IMR-90 (cell line): ENCODE results near the gene AIMP1. TPM values are rescaled to one million over a fixed set of nuclear protein-coding genes. Genes with fewer than 3 reads are reported as not detected.
A peak's percentile ranks its signal among the peaks of the same experiment; 100 is the strongest.

ENCODE experiments used
- ATAC-seq: fragments of 200-7000 bp; cut with Tn5 transposase; 2 replicates; pipeline ENCODE4 v1.9.1; 2020; ENCODE audit warnings: low read depth, mild to moderate bottlenecking, moderate library complexity
- BruUV-seq: library from RNA; stranded (reverse); fragments of 400-500 nt; replicated peaks from 2 replicates; lab custom pipeline; 2021; lab: Mats Ljungman, UMichigan
- CTCF ChIA-PET: fragments of 300-600 bp; formaldehyde crosslinking; extraction: SDS; loops from one replicate; lab custom pipeline; 2021; ENCODE audit warnings: antibody characterized with exemption; lab: Yijun Ruan, JAX
- POLR2A ChIA-PET: fragments of 300-600 bp; sonication (Branson Sonifier 250); formaldehyde crosslinking; loops from one replicate; lab custom pipeline; 2022; ENCODE audit warnings: antibody characterized with exemption; ENCODE audit not compliant: unreplicated experiment; lab: Charles Lee
- DNase-seq: peaks from one replicate; pipeline ENCODE4 v3.0.0; 2013
- H2AFZ ChIP-seq: replicated peaks from 2 replicates; pipeline ENCODE3; 2013; ENCODE audit warnings: low read length, mild to moderate bottlenecking; ENCODE audit not compliant: poor library complexity
- H2AK5ac ChIP-seq: 2 replicates; pipeline ENCODE4 v1.6.1; 2013; ENCODE audit warnings: low read depth, low read length, inconsistent platforms
- H2AK9ac ChIP-seq: replicated peaks from 2 replicates; pipeline ENCODE3; 2013; ENCODE audit warnings: mild to moderate bottlenecking, low read depth, low read length, moderate library complexity; ENCODE audit not compliant: poor library complexity
- H2BK120ac ChIP-seq: 2 replicates; pipeline ENCODE4 v1.6.1; 2013; ENCODE audit warnings: low read depth, low read length, inconsistent platforms
- H2BK15ac ChIP-seq: 3 replicates; pipeline ENCODE4 v1.6.1; 2013; ENCODE audit warnings: low read depth, low read length, inconsistent platforms
- H2BK20ac ChIP-seq: 2 replicates; pipeline ENCODE4 v1.6.1; 2013; ENCODE audit warnings: low read depth, mild to moderate bottlenecking, inconsistent platforms, low read length, moderate library complexity
- H2BK5ac ChIP-seq: 2 replicates; pipeline ENCODE4 v1.6.1; 2013; ENCODE audit warnings: mild to moderate bottlenecking, low read depth, low read length, inconsistent platforms; ENCODE audit not compliant: poor library complexity, severe bottlenecking
- H3K14ac ChIP-seq: replicated peaks from 2 replicates; pipeline ENCODE4 v1.6.1; 2013; ENCODE audit warnings: low read depth, low read length, inconsistent platforms
- H3K18ac ChIP-seq: 2 replicates; pipeline ENCODE4 v1.6.1; 2013; ENCODE audit warnings: low read depth, low read length, control low read depth
- H3K23ac ChIP-seq: 2 replicates; pipeline ENCODE4 v1.6.1; 2013; ENCODE audit warnings: low read depth, low read length, inconsistent platforms
- H3K27ac ChIP-seq: 2 replicates; pipeline ENCODE4 v1.5.1; 2013; ENCODE audit warnings: mild to moderate bottlenecking, control low read depth, low read length; ENCODE audit not compliant: insufficient read depth
- H3K27me3 ChIP-seq: 2 replicates; pipeline ENCODE4 v1.6.1; 2013; ENCODE audit warnings: low read length; ENCODE audit not compliant: control insufficient read depth, insufficient read depth
- H3K36me3 ChIP-seq: 2 replicates; pipeline ENCODE4 v1.6.1; 2013; ENCODE audit warnings: low read length, mixed read lengths; ENCODE audit not compliant: control insufficient read depth, insufficient read depth
- H3K4ac ChIP-seq: 2 replicates; pipeline ENCODE4 v1.6.1; 2013; ENCODE audit warnings: low read depth, low read length, inconsistent platforms
- H3K4me1 ChIP-seq: 2 replicates; pipeline ENCODE4 v1.6.1; 2013; ENCODE audit warnings: low read length, mixed read lengths; ENCODE audit not compliant: control insufficient read depth, insufficient read depth
- H3K4me2 ChIP-seq: 2 replicates; pipeline ENCODE4 v1.6.1; 2013; ENCODE audit warnings: low read depth, mild to moderate bottlenecking, control low read depth, low read length, moderate library complexity
- H3K4me3 ChIP-seq: 2 replicates; pipeline ENCODE4 v1.5.1; 2013; ENCODE audit warnings: low read depth, mild to moderate bottlenecking, control low read depth, low read length, moderate library complexity; ENCODE audit not compliant: insufficient read depth
- H3K56ac ChIP-seq: 2 replicates; pipeline ENCODE4 v1.6.1; 2013; ENCODE audit warnings: low read length, inconsistent platforms; ENCODE audit not compliant: insufficient read depth; ENCODE audit errors: extremely low read depth
- H3K79me1 ChIP-seq, 2 experiments: 2 replicates each; pipeline ENCODE4 v1.6.1; 2013; ENCODE audit warnings: low read length in 2 of 2, inconsistent platforms in 1 of 2, low read depth in 1 of 2
- H3K9ac ChIP-seq: 2 replicates; pipeline ENCODE4 v1.6.1; 2013; ENCODE audit warnings: low read depth, low read length, control low read depth
- H3K9me1 ChIP-seq: 2 replicates; pipeline ENCODE4 v1.6.1; 2013; ENCODE audit warnings: low read length, inconsistent platforms; ENCODE audit not compliant: insufficient read depth
- H3K9me3 ChIP-seq: 2 replicates; pipeline ENCODE4 v1.6.1; 2013; ENCODE audit warnings: low read length; ENCODE audit not compliant: control insufficient read depth, insufficient read depth
- H4K20me1 ChIP-seq: 2 replicates; pipeline ENCODE4 v1.6.1; 2013; ENCODE audit warnings: low read length, inconsistent platforms; ENCODE audit not compliant: insufficient read depth
- H4K5ac ChIP-seq: 2 replicates; pipeline ENCODE4 v1.6.1; 2013; ENCODE audit warnings: mild to moderate bottlenecking, low read depth, low read length, control low read depth
- H4K8ac ChIP-seq, 2 experiments: 2 replicates each; pipeline ENCODE4 v1.6.1; 2013; ENCODE audit warnings: low read depth in 2 of 2, low read length in 2 of 2, control low read depth in 1 of 2, inconsistent platforms in 1 of 2
- H4K91ac ChIP-seq: 2 replicates; pipeline ENCODE4 v1.6.1; 2013; ENCODE audit warnings: low read depth, low read length, inconsistent platforms; ENCODE audit not compliant: insufficient read depth
- MAFK ChIP-seq: IDR thresholded peaks from 2 replicates; pipeline ENCODE4 v1.6.1; 2012; ENCODE audit warnings: low read depth, low read length, improper control_type of control experiment
- RFX5 ChIP-seq: IDR thresholded peaks from 2 replicates; pipeline ENCODE4 v1.8.0; 2012; ENCODE audit warnings: low read depth, mild to moderate bottlenecking, low read length, moderate library complexity
- dilution Hi-C: fragments of 300-500 bp; cut with HindIII; formaldehyde crosslinking; loops from one replicate; pipeline ENCODE4 v1.14.3; 2018; ENCODE audit warnings: low sequenced_read_pairs; ENCODE audit not compliant: unreplicated experiment
- in situ Hi-C: fragments of 300-500 bp; cut with MboI; formaldehyde crosslinking; loops from 3 replicates; pipeline ENCODE4 v1.14.3; 2019; ENCODE audit warnings: low sequenced_read_pairs, inconsistent platforms, mixed read lengths
- intact Hi-C: fragments of 100-400 bp; cut with micrococcal nuclease; formaldehyde crosslinking; loops from 2 replicates; pipeline ENCODE4 v1.10.0; 2022
- polyA plus RNA-seq, 3 experiments: library from polyadenylated mRNA; depleted of rRNA; stranded (reverse); fragments of >200 nt; gene quantifications; 2 replicates each; pipeline ENCODE4 v1.2.3, GENCODE V29; 2012; ENCODE audit warnings: low replicate concordance in 1 of 3
- total RNA-seq: library from RNA; depleted of rRNA; stranded (reverse); fragments of >200 nt; gene quantifications from 2 replicates; pipeline ENCODE4 v1.2.3, GENCODE V29; 2012

AIMP1 gene
- total and polyA plus RNA-seq, 2 of the 4 experiments (the other 2 are of a cell fraction): 11.8 to 21.4 TPM

- H3K36me3 ChIP-seq: no peaks in the 10 kb centered on the region
- no peaks in the 10 kb centered on the region for H3K79me1 ChIP-seq
- H2AK5ac ChIP-seq: no peak overlapping the region
- TF ChIP-seq RFX5 (no peak), MAFK (peak; percentile 31; the same call in 1 of the 2 replicates)
- H3K9ac ChIP-seq: no peak overlapping the region
- H3K14ac ChIP-seq: no peak overlapping the region
- no peak overlapping the region for H2BK15ac ChIP-seq
- H3K9me3 ChIP-seq: no peaks in the 10 kb centered on the region
- H4K20me1 ChIP-seq: no peaks in the 10 kb centered on the region
- H3K4me1 ChIP-seq: no peaks in the 10 kb centered on the region
- H3K27ac ChIP-seq: no peak overlapping the region
- H3K4ac ChIP-seq: no peak overlapping the region
- H2AFZ ChIP-seq: no peak overlapping the region
- in situ Hi-C loops (no loop called here), intact Hi-C loops (no loop called here), dilution Hi-C loops (no loop called here)
- H2BK20ac ChIP-seq: no peak overlapping the region
- H3K23ac ChIP-seq: no peak overlapping the region
- no peak overlapping the region for H2BK120ac ChIP-seq
- no peak overlapping the region for H3K56ac ChIP-seq
- DNase-seq (no peak), ATAC-seq (no peak)
- no peaks in the 10 kb centered on the region for H3K27me3 ChIP-seq
- no peak overlapping the region for H2BK5ac ChIP-seq
- no peak overlapping the region for H2AK9ac ChIP-seq
- no peak overlapping the region for H4K91ac ChIP-seq
- no peak overlapping the region for H3K4me3 ChIP-seq
- BruUV-seq: no TSS peak
- CTCF ChIA-PET: no interaction called here
- H3K9me1 ChIP-seq: no peaks in the 10 kb centered on the region
- H4K5ac ChIP-seq: no peak overlapping the region
- no peak overlapping the region for H3K4me2 ChIP-seq
- no peak overlapping the region for H3K18ac ChIP-seq
- POLR2A ChIA-PET: no interaction called here
- no peak overlapping the region for H4K8ac ChIP-seq
Measured at GRCh38 chr4:106380179-106380578, 63.8 kb downstream of the AIMP1 start.
